ENCODE data around the gene FBXW11.

Gene FBXW11

GRCh38 chr5:171846323-171846722, 160.1 kb downstream of the FBXW11 start:
- no peak overlapping the region for H3K27ac ChIP-seq
- TF ChIP-seq CTCF (IDR thresholded peaks at IDR 0.05) (no peak), ZFX (IDR thresholded peaks at IDR 0.05; ENCODE audit: borderline replicate concordance) (no peak)

- TF ChIP-seq ZFX (IDR thresholded peaks at IDR 0.05; ENCODE audit: borderline replicate concordance): no peak
- TF ChIP-seq CTCF (IDR thresholded peaks at IDR 0.05): no peak
- no peak overlapping the region for H3K27ac ChIP-seq
These were observed 160.6 kb downstream of the FBXW11 start for GRCh38 chr5:171845857-171846256.

GRCh38 chr5:171845040-171845630, 161.3 kb downstream of the FBXW11 start:
- no peak overlapping the region for H3K27ac ChIP-seq
- TF ChIP-seq CTCF (IDR thresholded peaks at IDR 0.05) (no peak), ZFX (IDR thresholded peaks at IDR 0.05; ENCODE audit: borderline replicate concordance) (no peak)

GRCh38 chr5:171842777-171843328, 163.6 kb downstream of the FBXW11 start:
- H3K27ac ChIP-seq: no peak overlapping the region
- TF ChIP-seq ZFX (IDR thresholded peaks at IDR 0.05; ENCODE audit: borderline replicate concordance) (no peak), CTCF (IDR thresholded peaks at IDR 0.05) (no peak)

- TF ChIP-seq ZFX (IDR thresholded peaks at IDR 0.05; ENCODE audit: borderline replicate concordance) (no peak), CTCF (IDR thresholded peaks at IDR 0.05) (no peak)
These were observed 164.3 kb downstream of the FBXW11 start for GRCh38 chr5:171841984-171842776.

GRCh38 chr5:171840711-171841522, 165.5 kb downstream of the FBXW11 start:
- H3K27ac ChIP-seq: no peak overlapping the region
- no peak for TF ChIP-seq ZFX (IDR thresholded peaks at IDR 0.05; ENCODE audit: borderline replicate concordance)
- TF ChIP-seq CTCF (IDR thresholded peaks at IDR 0.05): no peak

More at GRCh38 chr5:171841984-171842776, 164.3 kb downstream of the FBXW11 start:
- no peak overlapping the region for H3K27ac ChIP-seq
